Measurements from ENCODE around the gene TRPC5OS.

The TRPC5OS gene

DNA sequence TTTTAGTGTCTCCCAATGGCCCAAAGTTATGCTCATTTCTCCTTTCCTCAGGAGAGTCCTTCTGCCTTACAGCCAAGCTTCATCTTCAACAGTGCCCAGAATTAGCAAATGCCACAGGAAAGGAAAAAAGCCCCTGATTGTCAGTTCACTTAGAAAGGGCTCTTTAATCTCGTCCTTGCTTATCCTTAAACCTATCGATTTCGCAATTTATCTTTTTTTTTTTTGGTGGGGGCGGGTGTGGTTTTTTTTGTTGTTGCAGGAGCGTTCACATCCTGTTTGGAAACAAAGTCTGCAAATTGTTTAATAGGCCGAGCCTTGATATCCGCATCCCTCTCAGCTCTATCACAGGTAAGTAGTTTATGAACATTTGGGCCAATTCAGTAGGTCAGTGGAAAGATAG lies 20.2 kb downstream of the TRPC5OS start:
- DNase-seq (ENCODE audit: low spot score), result no peak

DNA sequence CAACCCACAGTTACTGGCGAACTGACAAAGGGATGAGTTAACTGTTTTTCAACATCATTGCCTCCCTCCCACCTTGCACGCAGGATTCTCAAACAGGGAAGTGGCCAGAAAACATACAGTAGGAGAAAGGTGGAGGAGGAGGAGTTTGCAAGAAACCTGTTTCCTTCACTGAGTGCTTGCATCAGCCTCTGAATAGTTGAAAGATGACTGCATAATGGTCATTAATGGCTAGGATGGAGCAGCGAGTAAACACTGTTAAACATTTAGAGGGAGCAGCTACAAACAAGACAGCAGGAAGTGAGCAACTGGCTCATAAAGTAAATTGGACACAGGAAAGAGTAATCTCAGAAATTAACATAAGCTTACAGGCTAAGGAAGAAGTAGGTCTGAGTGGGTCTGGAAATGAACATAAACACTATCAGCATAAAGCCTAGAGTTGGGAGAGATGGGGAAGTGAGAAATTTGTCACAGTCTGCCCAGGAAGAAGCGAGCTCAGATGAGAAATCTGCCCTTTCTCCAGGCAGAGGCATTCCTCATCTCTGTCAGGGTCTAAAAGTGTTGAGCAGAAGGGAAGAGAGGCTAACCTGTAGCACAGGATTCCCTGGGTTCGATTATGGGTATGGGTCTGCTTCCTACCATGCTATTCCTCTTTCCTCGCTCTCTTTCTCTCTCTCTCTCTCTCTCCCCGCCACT lies 38.6 kb downstream of the TRPC5OS start:
- no peak for DNase-seq (ENCODE audit: low spot score)

DNA sequence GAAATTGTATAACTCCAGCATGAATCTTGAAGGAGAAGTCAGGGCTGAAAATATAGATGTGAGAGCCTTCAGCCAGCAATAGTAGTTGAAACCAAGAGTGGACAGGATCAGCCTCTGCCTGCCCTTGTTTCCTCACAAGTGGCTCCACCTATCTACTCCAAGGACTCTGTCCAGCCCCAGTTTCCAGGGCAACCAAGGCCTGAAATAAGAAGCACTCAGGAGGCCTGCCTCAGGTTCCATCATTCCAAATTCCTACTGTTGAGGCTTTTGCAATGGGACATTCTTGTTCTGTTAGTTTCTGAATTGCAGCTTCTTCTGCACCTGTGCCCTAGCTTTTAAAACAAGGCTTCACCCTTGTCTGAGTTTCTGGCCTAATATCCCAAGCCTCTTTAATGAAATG lies 41.6 kb downstream of the TRPC5OS start:
- no peak for DNase-seq (ENCODE audit: low spot score)

DNA sequence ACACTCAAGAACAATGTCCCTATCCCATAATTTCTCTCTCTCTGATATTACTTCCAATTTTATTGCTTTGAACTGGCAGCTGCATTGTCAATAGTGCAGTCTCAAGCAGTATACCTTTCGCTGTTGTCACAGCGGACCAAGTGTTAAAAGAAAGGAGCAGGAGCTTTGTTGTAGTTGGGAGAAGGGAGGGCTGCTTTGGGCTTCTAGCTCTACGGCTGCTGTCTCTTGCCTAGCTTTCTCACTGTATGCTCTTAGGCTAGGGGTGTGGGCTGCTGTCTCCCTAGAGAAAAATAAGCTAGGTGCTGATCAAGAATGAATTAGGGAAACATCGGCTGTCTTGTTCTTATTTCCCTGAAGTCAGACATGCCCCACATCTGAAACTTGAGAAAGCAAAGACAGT lies 52.5 kb downstream of the TRPC5OS start:
- no peak for DNase-seq (ENCODE audit: low spot score)

All from putamen (tissue), 1 donor.